ENCODE data around the gene UNC45A. TPM values are rescaled to one million over a fixed set of nuclear protein-coding genes. Genes with fewer than 3 reads are reported as not detected.

UNC45A gene
- total RNA-seq, 1 experiment from 2014 or later, result 68.4 TPM

- H3K27me3 ChIP-seq (ENCODE audit: low read length), result no peaks in the 10 kb centered on the region
- no peak overlapping the region for H3K4me3 ChIP-seq (ENCODE audit: low read length)
- H3K9me3 ChIP-seq (ENCODE audit: low read length), result no peaks in the 10 kb centered on the region
- H4K20me1 ChIP-seq (ENCODE audit: low read length), result no peaks in the 10 kb centered on the region
- peaks cover 17% of the 10 kb centered on the region for H3K36me3 ChIP-seq (ENCODE audit: low read depth, low read length)
- H3K4me2 ChIP-seq (ENCODE audit: low read length), result no peak overlapping the region
- 0 out of 2 replicates have a peak, but pooled peaks cover 8% of the 10 kb centered on the region for H3K4me1 ChIP-seq (ENCODE audit: insufficient read depth, low read length)
- DNase-seq (no peak), ATAC-seq (no peak)
- no peaks in the 10 kb centered on the region for H3F3A ChIP-seq (ENCODE audit: low read length, unreplicated experiment)
- no peak overlapping the region for H3K27ac ChIP-seq (ENCODE audit: low read length)
- intact Hi-C loops (cut with micrococcal nuclease), result no loop called here
- H3K9ac ChIP-seq (ENCODE audit: low read length), result no peak overlapping the region
- ChIA-PET POLR2A (ENCODE audit: unreplicated experiment) (no interaction called here), CTCF (no interaction called here)
- TF ChIP-seq EZH2phosphoT487 (IDR thresholded peaks at IDR 0.05; ENCODE audit: borderline replicate concordance, low read length) (no peak), EZH2 (IDR thresholded peaks at IDR 0.05; ENCODE audit: low read length, unreplicated experiment) (no peak), CTCF (conservative IDR thresholded peaks at IDR 0.05; ENCODE audit: low read depth, low read length) (no peak)
- peaks cover 10% of the 10 kb centered on the region for H3K79me2 ChIP-seq (ENCODE audit: low read length)
- no peaks in the 10 kb centered on the region for H3K9me2 ChIP-seq (replicated peaks; ENCODE audit: low read length)
- H2AFZ ChIP-seq (ENCODE audit: low read length), result no peak overlapping the region
- no TSS peak for BruUV-seq (replicated peaks)
Measured at GRCh38 chr15:90962021-90962420, 26.9 kb downstream of the UNC45A start.

- H4K20me1 ChIP-seq (ENCODE audit: low read length), result no peaks in the 10 kb centered on the region
- no peaks in the 10 kb centered on the region for H3K4me1 ChIP-seq (ENCODE audit: insufficient read depth, low read length)
- no peak overlapping the region for H2AFZ ChIP-seq (ENCODE audit: low read length)
- H3F3A ChIP-seq (ENCODE audit: low read length, unreplicated experiment), result no peaks in the 10 kb centered on the region
- TF ChIP-seq EZH2 (IDR thresholded peaks at IDR 0.05; ENCODE audit: low read length, unreplicated experiment) (no peak), EZH2phosphoT487 (IDR thresholded peaks at IDR 0.05; ENCODE audit: borderline replicate concordance, low read length) (no peak), CTCF (conservative IDR thresholded peaks at IDR 0.05; ENCODE audit: low read depth, low read length) (no peak)
- ChIA-PET CTCF (no interaction called here), POLR2A (ENCODE audit: unreplicated experiment) (no interaction called here)
- DNase-seq (no peak), ATAC-seq (no peak)
- intact Hi-C loops (cut with micrococcal nuclease), result no loop called here
- H3K4me3 ChIP-seq (ENCODE audit: low read length), result no peak overlapping the region
- no peaks in the 10 kb centered on the region for H3K79me2 ChIP-seq (ENCODE audit: low read length)
- no peaks in the 10 kb centered on the region for H3K9me3 ChIP-seq (ENCODE audit: low read length)
- no peak overlapping the region for H3K9ac ChIP-seq (ENCODE audit: low read length)
- H3K27ac ChIP-seq (ENCODE audit: low read length), result no peak overlapping the region
- H3K36me3 ChIP-seq (ENCODE audit: low read depth, low read length), result peaks cover 53% of the 10 kb centered on the region
- no peaks in the 10 kb centered on the region for H3K9me2 ChIP-seq (replicated peaks; ENCODE audit: low read length)
- no peaks in the 10 kb centered on the region for H3K27me3 ChIP-seq (ENCODE audit: low read length)
- H3K4me2 ChIP-seq (ENCODE audit: low read length), result no peak overlapping the region
- BruUV-seq (replicated peaks), result TSS peak; percentile 43
Measured at GRCh38 chr15:90966262-90966661, 31.2 kb downstream of the UNC45A start.

- H3K4me1 ChIP-seq (ENCODE audit: insufficient read depth, low read length), result no peaks in the 10 kb centered on the region
- CTCF ChIA-PET, result no interaction called here
- H3K27me3 ChIP-seq (ENCODE audit: low read length), result no peaks in the 10 kb centered on the region
- H3K9me3 ChIP-seq (ENCODE audit: low read length), result no peaks in the 10 kb centered on the region
- no peaks in the 10 kb centered on the region for H4K20me1 ChIP-seq (ENCODE audit: low read length)
- H3K9ac ChIP-seq (ENCODE audit: low read length), result no peak overlapping the region
- ATAC-seq (no peak), DNase-seq (no peak)
- no peak overlapping the region for H3K4me2 ChIP-seq (ENCODE audit: low read length)
- H3F3A ChIP-seq (ENCODE audit: low read length, unreplicated experiment), result no peaks in the 10 kb centered on the region
- H3K9me2 ChIP-seq (replicated peaks; ENCODE audit: low read length), result no peaks in the 10 kb centered on the region
- H3K36me3 ChIP-seq (ENCODE audit: low read depth, low read length), result peaks cover 50% of the 10 kb centered on the region
- H3K4me3 ChIP-seq (ENCODE audit: low read length), result no peak overlapping the region
- H2AFZ ChIP-seq (ENCODE audit: low read length), result no peak overlapping the region
- no peaks in the 10 kb centered on the region for H3K79me2 ChIP-seq (ENCODE audit: low read length)
- intact Hi-C loops (cut with micrococcal nuclease), result no loop called here
- TF ChIP-seq EZH2phosphoT487 (IDR thresholded peaks at IDR 0.05; ENCODE audit: borderline replicate concordance, low read length), result no peak
- no peak for TF ChIP-seq EZH2 (IDR thresholded peaks at IDR 0.05; ENCODE audit: low read length, unreplicated experiment)
- POLR2A ChIA-PET (ENCODE audit: unreplicated experiment), result no interaction called here
- no peak overlapping the region for H3K27ac ChIP-seq (ENCODE audit: low read length)
- no TSS peak for BruUV-seq (replicated peaks)
Measured at GRCh38 chr15:90967206-90967605, 32.1 kb downstream of the UNC45A start.
